ENCODE data around the gene CCR4. TPM values are rescaled to one million over a fixed set of nuclear protein-coding genes. Genes with fewer than 3 reads are reported as not detected.

CCR4 gene
- total RNA-seq, 1 experiment from 2014 or later: not detected

DNA sequence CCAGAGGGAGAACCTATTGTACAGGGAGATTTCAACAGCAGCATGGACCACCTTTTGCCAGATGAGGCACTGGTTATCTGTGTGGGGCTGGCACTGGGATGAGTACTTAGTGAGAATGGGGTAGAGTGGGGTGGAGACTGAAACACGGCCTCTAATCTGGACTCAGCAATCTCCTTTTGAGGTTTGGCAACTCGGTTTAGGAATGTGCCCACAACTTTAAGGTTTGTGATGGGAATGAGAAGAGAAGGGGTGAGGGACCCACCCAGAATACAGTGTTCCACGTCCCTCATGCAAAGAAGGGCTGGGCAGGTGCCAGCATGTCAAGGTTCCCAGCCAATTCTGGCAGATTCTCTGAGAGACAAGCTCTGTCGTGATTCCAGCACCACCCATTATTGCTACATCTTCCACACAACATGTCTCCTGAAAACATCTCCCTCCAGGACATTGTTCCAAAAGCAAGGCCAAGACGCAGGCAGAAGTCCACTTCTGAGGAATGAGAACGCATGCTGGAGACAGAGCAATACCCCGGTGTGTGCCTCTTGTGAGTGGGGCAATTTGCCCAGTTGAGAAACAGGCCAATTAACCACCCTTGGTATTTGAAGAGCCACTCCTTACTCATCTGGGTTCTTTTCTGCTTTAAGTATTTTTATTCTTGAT lies 37.5 kb upstream of the CCR4 start:
- RAD21 ChIA-PET (ENCODE audit: low non-redundant PET in 1 of 2, low total read pairs in 2 of 2, uncharacterized antibody in 2 of 2, unreplicated experiment in 2 of 2): interaction anchor here in 1 of 2 experiments (0.7 kb wide), 1 partner anchor 229 kb away, joined by 3 read pairs; the partner anchor contains the start of gene CNOT10
- Histone ChIP-seq H3K36me3 (ENCODE audit: control insufficient read depth in 1 of 2, insufficient read depth in 2 of 2, low read length in 2 of 2) (no peaks in the 10 kb centered on the region), H3K9me3 (ENCODE audit: control insufficient read depth in 1 of 2, insufficient read depth in 1 of 2, low read depth in 1 of 2, low read length in 2 of 2) (no peaks in the 10 kb centered on the region), H3K27ac (ENCODE audit: low read depth, low read length) (no peak overlapping the region), H2AFZ (ENCODE audit: low read depth, low read length, poor library complexity, severe bottlenecking) (peak overlapping the region; percentile 81), H3K4me2 (ENCODE audit: low read length) (no peak overlapping the region), H3K9me2 (ENCODE audit: insufficient read depth) (no peaks in the 10 kb centered on the region), H3K4me1 (ENCODE audit: control insufficient read depth in 1 of 2, insufficient read depth in 2 of 2, low read length in 2 of 2) (no peaks in the 10 kb centered on the region), H3K79me2 (ENCODE audit: insufficient read depth, low read length) (no peaks in the 10 kb centered on the region), H4K20me1 (ENCODE audit: insufficient read depth) (no peaks in the 10 kb centered on the region), H3K4me3 (replicated peaks in 1 of 2; ENCODE audit: low read depth in 1 of 2, low read length in 2 of 2) (no peak overlapping the region), H3K9ac (ENCODE audit: low read length) (no peak overlapping the region), H3K27me3 (ENCODE audit: insufficient read depth, low read length) (no peaks in the 10 kb centered on the region)
- DNase-seq (ENCODE audit: low read depth, low spot score) (no peak), ATAC-seq (peak; percentile 70)
- POLR2A ChIA-PET: no interaction called here
- no TSS peak for BruUV-seq (replicated peaks)
- TF ChIP-seq POLR2AphosphoS5 (IDR thresholded peaks at IDR 0.05; ENCODE audit: low read depth, low read length) (no peak), CBX3 (IDR thresholded peaks at IDR 0.05; ENCODE audit: low read depth) (no peak), ELF1 (IDR thresholded peaks at IDR 0.05; ENCODE audit: borderline replicate concordance, low read depth) (no peak), ZNF274 (IDR thresholded peaks at IDR 0.05; ENCODE audit: low read depth, low read length) (no peak), FOSL1 (IDR thresholded peaks at IDR 0.05; ENCODE audit: low read depth) (no peak), ZFX (IDR thresholded peaks at IDR 0.05) (no peak), CEBPB (IDR thresholded peaks at IDR 0.05; ENCODE audit: low read depth) (no peak), SP1 (IDR thresholded peaks at IDR 0.05; ENCODE audit: low read depth) (no peak), POLR2A (IDR thresholded peaks at IDR 0.05; ENCODE audit: borderline replicate concordance, extremely low read depth, insufficient read depth, insufficient read length) (no peak), EGR1 (IDR thresholded peaks at IDR 0.05; ENCODE audit: low read depth) (no peak), SIN3A (IDR thresholded peaks at IDR 0.05; ENCODE audit: low read depth) (no peak), TCF7L2 (IDR thresholded peaks at IDR 0.05; ENCODE audit: borderline replicate concordance, extremely low read depth, insufficient read depth, insufficient read length) (no peak), RAD21 (IDR thresholded peaks at IDR 0.05; ENCODE audit: low read depth) (no peak), JUND (IDR thresholded peaks at IDR 0.05) (no peak)
- TF ChIP-seq, protein P1, sequence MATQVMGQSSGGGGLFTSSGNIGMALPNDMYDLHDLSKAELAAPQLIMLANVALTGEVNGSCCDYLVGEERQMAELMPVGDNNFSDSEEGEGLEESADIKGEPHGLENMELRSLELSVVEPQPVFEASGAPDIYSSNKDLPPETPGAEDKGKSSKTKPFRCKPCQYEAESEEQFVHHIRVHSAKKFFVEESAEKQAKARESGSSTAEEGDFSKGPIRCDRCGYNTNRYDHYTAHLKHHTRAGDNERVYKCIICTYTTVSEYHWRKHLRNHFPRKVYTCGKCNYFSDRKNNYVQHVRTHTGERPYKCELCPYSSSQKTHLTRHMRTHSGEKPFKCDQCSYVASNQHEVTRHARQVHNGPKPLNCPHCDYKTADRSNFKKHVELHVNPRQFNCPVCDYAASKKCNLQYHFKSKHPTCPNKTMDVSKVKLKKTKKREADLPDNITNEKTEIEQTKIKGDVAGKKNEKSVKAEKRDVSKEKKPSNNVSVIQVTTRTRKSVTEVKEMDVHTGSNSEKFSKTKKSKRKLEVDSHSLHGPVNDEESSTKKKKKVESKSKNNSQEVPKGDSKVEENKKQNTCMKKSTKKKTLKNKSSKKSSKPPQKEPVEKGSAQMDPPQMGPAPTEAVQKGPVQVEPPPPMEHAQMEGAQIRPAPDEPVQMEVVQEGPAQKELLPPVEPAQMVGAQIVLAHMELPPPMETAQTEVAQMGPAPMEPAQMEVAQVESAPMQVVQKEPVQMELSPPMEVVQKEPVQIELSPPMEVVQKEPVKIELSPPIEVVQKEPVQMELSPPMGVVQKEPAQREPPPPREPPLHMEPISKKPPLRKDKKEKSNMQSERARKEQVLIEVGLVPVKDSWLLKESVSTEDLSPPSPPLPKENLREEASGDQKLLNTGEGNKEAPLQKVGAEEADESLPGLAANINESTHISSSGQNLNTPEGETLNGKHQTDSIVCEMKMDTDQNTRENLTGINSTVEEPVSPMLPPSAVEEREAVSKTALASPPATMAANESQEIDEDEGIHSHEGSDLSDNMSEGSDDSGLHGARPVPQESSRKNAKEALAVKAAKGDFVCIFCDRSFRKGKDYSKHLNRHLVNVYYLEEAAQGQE (IDR thresholded peaks at IDR 0.05; ENCODE audit: low read depth): no peak
- TF ChIP-seq, protein P2, sequence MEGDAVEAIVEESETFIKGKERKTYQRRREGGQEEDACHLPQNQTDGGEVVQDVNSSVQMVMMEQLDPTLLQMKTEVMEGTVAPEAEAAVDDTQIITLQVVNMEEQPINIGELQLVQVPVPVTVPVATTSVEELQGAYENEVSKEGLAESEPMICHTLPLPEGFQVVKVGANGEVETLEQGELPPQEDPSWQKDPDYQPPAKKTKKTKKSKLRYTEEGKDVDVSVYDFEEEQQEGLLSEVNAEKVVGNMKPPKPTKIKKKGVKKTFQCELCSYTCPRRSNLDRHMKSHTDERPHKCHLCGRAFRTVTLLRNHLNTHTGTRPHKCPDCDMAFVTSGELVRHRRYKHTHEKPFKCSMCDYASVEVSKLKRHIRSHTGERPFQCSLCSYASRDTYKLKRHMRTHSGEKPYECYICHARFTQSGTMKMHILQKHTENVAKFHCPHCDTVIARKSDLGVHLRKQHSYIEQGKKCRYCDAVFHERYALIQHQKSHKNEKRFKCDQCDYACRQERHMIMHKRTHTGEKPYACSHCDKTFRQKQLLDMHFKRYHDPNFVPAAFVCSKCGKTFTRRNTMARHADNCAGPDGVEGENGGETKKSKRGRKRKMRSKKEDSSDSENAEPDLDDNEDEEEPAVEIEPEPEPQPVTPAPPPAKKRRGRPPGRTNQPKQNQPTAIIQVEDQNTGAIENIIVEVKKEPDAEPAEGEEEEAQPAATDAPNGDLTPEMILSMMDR (IDR thresholded peaks at IDR 0.05 in 2 of 3, conservative IDR thresholded peaks at IDR 0.05 in 1 of 3; ENCODE audit: borderline replicate concordance in 1 of 3, insufficient read depth in 1 of 3, low read depth in 2 of 3, low read length in 2 of 3): no peak
- TF ChIP-seq, protein P3, sequence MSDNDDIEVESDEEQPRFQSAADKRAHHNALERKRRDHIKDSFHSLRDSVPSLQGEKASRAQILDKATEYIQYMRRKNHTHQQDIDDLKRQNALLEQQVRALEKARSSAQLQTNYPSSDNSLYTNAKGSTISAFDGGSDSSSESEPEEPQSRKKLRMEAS (IDR thresholded peaks at IDR 0.05): no peak
- TF ChIP-seq, protein P4, sequence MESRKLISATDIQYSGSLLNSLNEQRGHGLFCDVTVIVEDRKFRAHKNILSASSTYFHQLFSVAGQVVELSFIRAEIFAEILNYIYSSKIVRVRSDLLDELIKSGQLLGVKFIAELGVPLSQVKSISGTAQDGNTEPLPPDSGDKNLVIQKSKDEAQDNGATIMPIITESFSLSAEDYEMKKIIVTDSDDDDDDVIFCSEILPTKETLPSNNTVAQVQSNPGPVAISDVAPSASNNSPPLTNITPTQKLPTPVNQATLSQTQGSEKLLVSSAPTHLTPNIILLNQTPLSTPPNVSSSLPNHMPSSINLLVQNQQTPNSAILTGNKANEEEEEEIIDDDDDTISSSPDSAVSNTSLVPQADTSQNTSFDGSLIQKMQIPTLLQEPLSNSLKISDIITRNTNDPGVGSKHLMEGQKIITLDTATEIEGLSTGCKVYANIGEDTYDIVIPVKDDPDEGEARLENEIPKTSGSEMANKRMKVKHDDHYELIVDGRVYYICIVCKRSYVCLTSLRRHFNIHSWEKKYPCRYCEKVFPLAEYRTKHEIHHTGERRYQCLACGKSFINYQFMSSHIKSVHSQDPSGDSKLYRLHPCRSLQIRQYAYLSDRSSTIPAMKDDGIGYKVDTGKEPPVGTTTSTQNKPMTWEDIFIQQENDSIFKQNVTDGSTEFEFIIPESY (IDR thresholded peaks at IDR 0.05; ENCODE audit: extremely low read depth, insufficient replicate concordance, low read length): no peak
- TF ChIP-seq, protein P5, sequence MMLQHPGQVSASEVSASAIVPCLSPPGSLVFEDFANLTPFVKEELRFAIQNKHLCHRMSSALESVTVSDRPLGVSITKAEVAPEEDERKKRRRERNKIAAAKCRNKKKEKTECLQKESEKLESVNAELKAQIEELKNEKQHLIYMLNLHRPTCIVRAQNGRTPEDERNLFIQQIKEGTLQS (IDR thresholded peaks at IDR 0.05): no peak
- intact Hi-C loops (cut with micrococcal nuclease): no loop called here
- CTCF ChIA-PET: no interaction called here

All from HCT116 (cell line).